Measurements from ENCODE around the gene VCP. TPM values are rescaled to one million over a fixed set of nuclear protein-coding genes. Genes with fewer than 3 reads are reported as not detected.

Gene VCP
- polyA plus RNA-seq, 1 donor (not counting 4 experiments of a cell fraction or from before 2014, with no cell fraction given) = 414 TPM

- H3K4me2 ChIP-seq (ENCODE audit: control insufficient read depth, extremely low read depth, insufficient read depth, low read depth, low read length) = no peak overlapping the region
- no peak overlapping the region for H2AFZ ChIP-seq (ENCODE audit: control insufficient read depth, low read length)
- peaks cover 25% of the 10 kb centered on the region for H3K4me1 ChIP-seq (ENCODE audit: control insufficient read depth, extremely low read depth, insufficient read depth, low read length)
- H3K27me3 ChIP-seq (ENCODE audit: control insufficient read depth, extremely low read depth, insufficient read depth, low read length) = no peaks in the 10 kb centered on the region
- TF ChIP-seq CTCF (optimal IDR thresholded peaks at IDR 0.05 in 1 of 3, IDR thresholded peaks at IDR 0.05 in 1 of 3, conservative IDR thresholded peaks at IDR 0.05 in 1 of 3; ENCODE audit: extremely low read depth in 1 of 3, insufficient read depth in 2 of 3, low read length in 3 of 3) (no peak), EZH2 (IDR thresholded peaks at IDR 0.05; ENCODE audit: low read length) (no peak)
- H3K79me2 ChIP-seq (ENCODE audit: control insufficient read depth, insufficient read depth, low read length) = peaks cover 33% of the 10 kb centered on the region
- FAIRE-seq = no peak
- H4K20me1 ChIP-seq (ENCODE audit: control insufficient read depth, extremely low read depth, insufficient read depth, low read length) = peaks cover 6% of the 10 kb centered on the region
- no peaks in the 10 kb centered on the region for H3K9me3 ChIP-seq (ENCODE audit: control insufficient read depth, low read depth, low read length)
- no peak overlapping the region for H3K4me3 ChIP-seq (ENCODE audit: control insufficient read depth in 2 of 3, extremely low read depth in 1 of 3, insufficient read depth in 2 of 3, low read depth in 1 of 3, low read length in 3 of 3)
- no peak for DNase-seq (ENCODE audit: low read depth, low spot score)
- H3K27ac ChIP-seq (ENCODE audit: control insufficient read depth, insufficient read depth, low read length) = no peak overlapping the region
- no peak overlapping the region for H3K9ac ChIP-seq (ENCODE audit: control insufficient read depth, extremely low read depth, insufficient read depth, low read length)
- peaks cover 3 to 4% of the 10 kb centered on the region in 2 experiments for H3K36me3 ChIP-seq (ENCODE audit: control insufficient read depth in 2 of 2, extremely low read depth in 1 of 2, insufficient read depth in 2 of 2, low read length in 2 of 2)
- H3K9me1 ChIP-seq (ENCODE audit: control insufficient read depth, extremely low read depth, insufficient read depth, low read length) = no peaks in the 10 kb centered on the region
- dilution Hi-C loops (cut with MboI; ENCODE audit: extremely low pct_ligation_motif_present, low sequenced_read_pairs) = no loop called here
Measured at GRCh38 chr9:35075358-35075757, 2.9 kb upstream of the VCP start.

- no peak for DNase-seq (ENCODE audit: low read depth, low spot score)
- no peaks in the 10 kb centered on the region for H3K9me3 ChIP-seq (ENCODE audit: control insufficient read depth, low read depth, low read length)
- dilution Hi-C loops (cut with MboI; ENCODE audit: extremely low pct_ligation_motif_present, low sequenced_read_pairs) = no loop called here
- H4K20me1 ChIP-seq (ENCODE audit: control insufficient read depth, extremely low read depth, insufficient read depth, low read length) = peaks cover 12% of the 10 kb centered on the region
- H3K4me2 ChIP-seq (ENCODE audit: control insufficient read depth, extremely low read depth, insufficient read depth, low read depth, low read length) = no peak overlapping the region
- peaks cover 31% of the 10 kb centered on the region for H3K4me1 ChIP-seq (ENCODE audit: control insufficient read depth, extremely low read depth, insufficient read depth, low read length)
- H3K9me1 ChIP-seq (ENCODE audit: control insufficient read depth, extremely low read depth, insufficient read depth, low read length) = peaks cover 3% of the 10 kb centered on the region
- H3K36me3 ChIP-seq (ENCODE audit: control insufficient read depth in 2 of 2, extremely low read depth in 1 of 2, insufficient read depth in 2 of 2, low read length in 2 of 2) = peaks cover 4 to 7% of the 10 kb centered on the region in 2 experiments
- no peak for TF ChIP-seq CTCF (optimal IDR thresholded peaks at IDR 0.05 in 1 of 3, IDR thresholded peaks at IDR 0.05 in 1 of 3, conservative IDR thresholded peaks at IDR 0.05 in 1 of 3; ENCODE audit: extremely low read depth in 1 of 3, insufficient read depth in 2 of 3, low read length in 3 of 3)
- no peak for TF ChIP-seq EZH2 (IDR thresholded peaks at IDR 0.05; ENCODE audit: low read length)
- no peak overlapping the region for H2AFZ ChIP-seq (ENCODE audit: control insufficient read depth, low read length)
- H3K79me2 ChIP-seq (ENCODE audit: control insufficient read depth, insufficient read depth, low read length) = peaks cover 39% of the 10 kb centered on the region
- H3K27ac ChIP-seq (ENCODE audit: control insufficient read depth, insufficient read depth, low read length) = no peak overlapping the region
- no peak overlapping the region for H3K9ac ChIP-seq (ENCODE audit: control insufficient read depth, extremely low read depth, insufficient read depth, low read length)
- H3K27me3 ChIP-seq (ENCODE audit: control insufficient read depth, extremely low read depth, insufficient read depth, low read length) = no peaks in the 10 kb centered on the region
- FAIRE-seq = no peak
- H3K4me3 ChIP-seq (ENCODE audit: control insufficient read depth in 2 of 3, extremely low read depth in 1 of 3, insufficient read depth in 2 of 3, low read depth in 1 of 3, low read length in 3 of 3) = no peak overlapping the region
Measured at GRCh38 chr9:35074791-35075190, 2.4 kb upstream of the VCP start.
